Activated CD4-positive, alpha-beta memory T cell treated with anti-CD3 and anti-CD28 coated beads, Interleukin-2, amount 10 ng/mL, durations not matched to agents 7 days and 5 days (primary cell): Measurements from ENCODE around the gene TBC1D28. TPM values are rescaled to one million over a fixed set of nuclear protein-coding genes. Genes with fewer than 3 reads are reported as not detected.
"Not testable (repeated sequence)": the region's sequence is repeated elsewhere in the genome, so short reads cannot be mapped to it uniquely, and the experiment has no call there.

Experiments
- CTCF ChIA-PET: fragments of 350-600 bp; sonication (Branson Sonifier 250); formaldehyde crosslinking; loops from one replicate; lab custom pipeline; 2021; ENCODE audit warnings: antibody characterized with exemption, inconsistent platforms; lab: Charles Lee
- POLR2A ChIA-PET: fragments of 350-600 bp; sonication (Branson Sonifier 250); formaldehyde crosslinking; loops from one replicate; lab custom pipeline; 2021; ENCODE audit warnings: antibody characterized with exemption; lab: Charles Lee
- DNase-seq: peaks from one replicate; pipeline ENCODE4 v3.0.0-alpha.2; 2020
- H3K27ac Mint-ChIP-seq: one replicate; pipeline ENCODE4 v1.8.0; 2021; ENCODE audit warnings: mild to moderate bottlenecking, mixed read lengths
- H3K27me3 Mint-ChIP-seq: one replicate; pipeline ENCODE4 v1.8.0; 2021; ENCODE audit warnings: mixed read lengths
- H3K36me3 Mint-ChIP-seq: one replicate; pipeline ENCODE4 v1.8.0; 2021; ENCODE audit warnings: low read depth, mixed read lengths
- H3K4me1 Mint-ChIP-seq: one replicate; pipeline ENCODE4 v1.8.0; 2021; ENCODE audit warnings: mixed read lengths
- H3K4me3 Mint-ChIP-seq: one replicate; pipeline ENCODE4 v1.8.0; 2021; ENCODE audit warnings: mild to moderate bottlenecking, mixed read lengths
- H3K9me3 Mint-ChIP-seq: one replicate; pipeline ENCODE4 v1.8.0; 2021; ENCODE audit warnings: mixed read lengths
- total RNA-seq, 2 experiments: library from RNA; stranded (reverse); gene quantifications; one replicate each; pipeline ENCODE4 v1.2.3, GENCODE V29; 2021

The TBC1D28 gene
- total RNA-seq, 2 experiments from 2014 or later, result not detected

- H3K4me1 Mint-ChIP-seq, H3K27ac Mint-ChIP-seq, H3K36me3 Mint-ChIP-seq, H3K9me3 Mint-ChIP-seq, H3K4me3 Mint-ChIP-seq, DNase-seq, CTCF ChIA-PET, POLR2A ChIA-PET: not testable (repeated sequence)
- peaks cover 18% of the 10 kb centered on the region for H3K27me3 Mint-ChIP-seq
Measured at GRCh38 chr17:18636237-18636636, 8.0 kb downstream of the TBC1D28 start.

DNA sequence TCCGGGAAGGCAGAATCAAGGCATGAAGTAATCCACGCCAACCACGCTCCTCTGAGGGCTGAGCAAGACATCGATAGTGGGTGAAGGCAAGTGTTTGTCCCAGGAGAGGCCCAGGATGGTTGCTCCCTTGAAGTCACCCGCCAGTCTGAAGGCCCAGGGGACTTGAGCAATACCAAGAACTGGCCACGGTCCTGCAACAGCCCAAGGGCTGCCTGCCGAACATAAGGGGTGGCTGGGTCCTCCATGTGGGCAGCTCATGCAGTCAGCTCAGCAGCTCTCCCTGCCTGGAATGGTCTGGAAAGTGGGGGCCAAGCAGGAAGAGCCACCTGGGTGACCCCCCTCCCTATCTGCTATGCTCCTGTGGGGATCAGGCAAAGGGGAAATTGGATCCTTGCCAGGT, 8.4 kb downstream of the TBC1D28 start:
- H3K9me3 Mint-ChIP-seq, H3K4me1 Mint-ChIP-seq, CTCF ChIA-PET, DNase-seq, H3K4me3 Mint-ChIP-seq, H3K27ac Mint-ChIP-seq, POLR2A ChIA-PET, H3K36me3 Mint-ChIP-seq: not testable (repeated sequence)
- H3K27me3 Mint-ChIP-seq, result peaks cover 18% of the 10 kb centered on the region

GRCh38 chr17:18634550-18635263, 9.5 kb downstream of the TBC1D28 start:
- H3K36me3 Mint-ChIP-seq, POLR2A ChIA-PET, DNase-seq, H3K4me1 Mint-ChIP-seq, H3K4me3 Mint-ChIP-seq, H3K27ac Mint-ChIP-seq, CTCF ChIA-PET, H3K9me3 Mint-ChIP-seq: not testable (repeated sequence)
- peaks cover 18% of the 10 kb centered on the region for H3K27me3 Mint-ChIP-seq

GRCh38 chr17:18626152-18626870, 17.9 kb downstream of the TBC1D28 start:
- Mint-ChIP-seq H3K9me3 (no peaks in the 10 kb centered on the region), H3K4me1 (peaks cover 10% of the 10 kb centered on the region), H3K36me3 (no peaks in the 10 kb centered on the region), H3K27ac (peak overlapping the region; percentile 9), H3K27me3 (peaks cover 5% of the 10 kb centered on the region), H3K4me3 (peak overlapping the region; percentile 45)
- no peak for DNase-seq
- CTCF ChIA-PET, result interaction anchor here (0.8 to 1.8 kb wide), 17 partner anchors 56 to 405 kb away, joined by 3 to 13 read pairs (median 4); partner anchors contain the start of genes FOXO3B, PRPSAP2, SHMT1 and TVP23B
- POLR2A ChIA-PET, result interaction anchor here (1.6 kb wide), 1 partner anchor 263 kb away, joined by 3 read pairs; the partner anchor contains the start of gene SHMT1

DNA sequence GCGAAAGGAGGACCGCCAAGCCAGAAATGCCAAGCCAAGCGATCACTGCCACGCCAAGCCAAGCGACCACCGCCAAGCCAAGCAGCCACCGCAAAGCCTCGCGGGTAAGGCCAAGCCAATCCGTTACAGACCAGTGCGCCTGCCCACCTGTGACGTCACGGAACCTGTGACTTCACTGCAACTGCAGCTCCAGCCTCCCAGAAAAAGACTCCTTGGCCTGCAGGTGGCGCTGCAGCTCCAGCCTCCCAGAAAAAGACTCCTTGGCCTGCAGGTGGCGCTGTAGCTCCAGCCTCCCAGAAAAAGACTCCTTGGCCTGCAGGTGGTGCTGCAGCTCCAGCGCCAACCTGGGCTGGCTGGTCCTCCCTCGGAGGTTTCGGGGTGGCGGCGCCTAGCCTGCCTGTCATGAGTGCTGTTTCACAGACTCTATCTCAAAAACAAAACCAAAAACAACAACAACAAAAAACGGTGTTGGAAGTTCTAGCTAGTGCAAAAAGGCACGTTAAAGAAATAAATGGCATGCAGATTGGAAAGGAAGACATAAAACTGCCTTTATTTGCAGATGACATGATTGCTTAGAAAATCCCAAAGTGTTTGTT, 18.6 kb downstream of the TBC1D28 start:
- CTCF ChIA-PET, result interaction anchor here (0.6 to 1.8 kb wide), 20 partner anchors 25 to 405 kb away, joined by 3 to 13 read pairs (median 3); partner anchors contain the start of genes FOXO3B, PRPSAP2, SHMT1 and TVP23B
- peaks cover 10% of the 10 kb centered on the region for H3K4me1 Mint-ChIP-seq
- POLR2A ChIA-PET, result interaction anchor here (1.6 kb wide), 1 partner anchor 262 kb away, joined by 3 read pairs; the partner anchor contains the start of gene SHMT1
- not testable (repeated sequence) for H3K36me3 Mint-ChIP-seq, H3K9me3 Mint-ChIP-seq, H3K27me3 Mint-ChIP-seq
- peak overlapping the region; percentile 78 for H3K4me3 Mint-ChIP-seq
- peak overlapping the region; percentile 82 for H3K27ac Mint-ChIP-seq
- DNase-seq, result peak; percentile 96

DNA sequence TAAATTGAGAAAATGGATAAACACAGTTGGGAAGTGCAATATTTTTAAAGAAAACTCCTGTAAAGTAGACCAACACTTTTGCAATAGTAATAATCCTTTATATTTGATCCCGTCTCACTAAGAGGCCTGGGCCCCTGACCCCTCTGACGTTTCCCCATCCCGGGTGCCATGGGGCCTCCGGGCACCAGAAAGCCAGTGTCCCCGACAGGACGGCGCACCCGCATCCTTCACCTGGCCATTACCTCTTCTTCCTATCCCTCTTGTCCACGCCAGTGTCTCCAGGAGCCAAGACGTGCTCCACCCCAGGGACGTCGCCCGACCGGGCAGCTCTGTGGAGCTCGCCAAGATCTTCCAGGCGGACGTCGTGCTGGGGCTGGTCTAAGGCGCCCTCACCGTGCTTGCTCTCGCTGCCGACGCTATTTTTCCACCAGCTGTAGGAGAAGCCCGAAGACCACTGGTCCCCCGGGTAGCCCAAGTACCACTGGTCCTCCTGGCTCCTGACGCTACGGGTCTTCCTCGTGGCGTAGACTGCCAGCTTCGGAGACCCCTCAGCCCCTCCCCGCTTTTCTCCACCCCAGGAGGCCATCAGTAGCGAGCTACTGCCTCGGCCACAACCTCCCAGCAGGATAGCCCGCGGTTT, 19.2 kb downstream of the TBC1D28 start:
- CTCF ChIA-PET, result interaction anchor here (0.6 to 1.8 kb wide), 17 partner anchors 25 to 404 kb away, joined by 3 to 13 read pairs (median 3); partner anchors contain the start of genes FOXO3B, PRPSAP2 and SHMT1
- POLR2A ChIA-PET, result interaction anchor here (1.6 kb wide), 1 partner anchor 262 kb away, joined by 3 read pairs; the partner anchor contains the start of gene SHMT1
- DNase-seq, result peak; percentile 24
- H3K27me3 Mint-ChIP-seq, H3K9me3 Mint-ChIP-seq, H3K36me3 Mint-ChIP-seq: not testable (repeated sequence)
- Mint-ChIP-seq H3K4me1 (peaks cover 10% of the 10 kb centered on the region), H3K27ac (peak overlapping the region; percentile 82), H3K4me3 (peak overlapping the region; percentile 78)

- POLR2A ChIA-PET, H3K36me3 Mint-ChIP-seq, CTCF ChIA-PET, H3K4me1 Mint-ChIP-seq, DNase-seq, H3K27ac Mint-ChIP-seq, H3K9me3 Mint-ChIP-seq, H3K4me3 Mint-ChIP-seq, H3K27me3 Mint-ChIP-seq: not testable (repeated sequence)
Measured at GRCh38 chr17:18617613-18618012, 26.6 kb downstream of the TBC1D28 start.

DNA sequence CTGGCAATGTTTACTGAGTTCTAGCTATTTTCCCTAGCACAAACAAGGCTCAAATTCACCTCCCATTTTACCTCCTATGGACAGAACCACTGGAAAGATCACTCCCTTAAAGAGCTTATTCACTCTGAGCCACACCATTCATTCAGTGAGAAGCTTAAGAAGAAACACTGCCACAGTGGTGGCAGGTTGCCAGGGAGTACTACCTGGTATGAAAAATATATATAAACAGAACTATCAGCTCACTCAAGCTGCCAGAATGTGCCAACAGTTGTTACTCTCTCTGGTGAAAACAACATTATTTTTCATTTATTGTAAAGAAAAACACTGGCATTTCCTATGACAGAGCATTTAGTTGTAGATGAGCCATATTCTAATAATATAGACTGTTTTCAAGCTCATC, 31.2 kb downstream of the TBC1D28 start:
- DNase-seq, H3K36me3 Mint-ChIP-seq, POLR2A ChIA-PET, H3K27ac Mint-ChIP-seq, H3K4me3 Mint-ChIP-seq, H3K4me1 Mint-ChIP-seq, H3K27me3 Mint-ChIP-seq, H3K9me3 Mint-ChIP-seq, CTCF ChIA-PET: not testable (repeated sequence)

GRCh38 chr17:18593138-18593537, 51.1 kb downstream of the TBC1D28 start:
- DNase-seq, H3K4me3 Mint-ChIP-seq, H3K4me1 Mint-ChIP-seq, H3K9me3 Mint-ChIP-seq, H3K27ac Mint-ChIP-seq, H3K27me3 Mint-ChIP-seq, CTCF ChIA-PET, H3K36me3 Mint-ChIP-seq, POLR2A ChIA-PET: not testable (repeated sequence)

Other genes with a start within 250 kb of the TBC1D28 start
- gene LGALS9C, start 167.6 kb downstream of the TBC1D28 start, total RNA-seq, result 1 to 10 TPM; 3.0 to 3.6 TPM
- 1 to 10 TPM; 1.2 to 1.8 TPM for gene FOXO3B, start 37.9 kb upstream of the TBC1D28 start, total RNA-seq
- gene FBXW10, start 99.7 kb upstream of the TBC1D28 start, total RNA-seq, result not detected
- 10 to 100 TPM; 25.5 to 27.4 TPM for gene TVP23B, start 136.8 kb upstream of the TBC1D28 start, total RNA-seq
- gene PRPSAP2, start 213.7 kb upstream of the TBC1D28 start, total RNA-seq, result 10 to 100 TPM; 36.0 to 36.6 TPM